Thoracic aorta (tissue), 2 donors: Measurements from ENCODE around the gene POLR3C. TPM values are rescaled to one million over a fixed set of nuclear protein-coding genes. Genes with fewer than 3 reads are reported as not detected.
"Not testable (repeated sequence)": the region's sequence is repeated elsewhere in the genome, so short reads cannot be mapped to it uniquely, and the experiment has no call there.

Experiments used
- ATAC-seq: fragments of 150-250 bp; one replicate; pipeline ENCODE4 v1.8.0; 2017; ENCODE audit warnings: low read depth; ENCODE audit not compliant: insufficient number of reproducible peaks, low FRiP score
- DNase-seq: peaks from one replicate; pipeline ENCODE4 v3.0.0-alpha.2; 2020; ENCODE audit warnings: low spot score
- H3K27ac ChIP-seq, 2 donors: fragments of 200-600 bp; sonication (generic); 1 replicate in 1 of 2; 2 replicates in 1 of 2; pipeline ENCODE4 v1.5.1; 2016; ENCODE audit warnings: mild to moderate bottlenecking in 2 of 2, moderate library complexity in 2 of 2
- H3K27me3 ChIP-seq: fragments of 200-600 bp; sonication (generic); replicated peaks from 2 replicates; pipeline ENCODE4 v1.6.0; 2016; ENCODE audit warnings: mild to moderate bottlenecking; ENCODE audit not compliant: insufficient read depth
- H3K36me3 ChIP-seq: fragments of 200-600 bp; sonication (generic); one replicate; pipeline ENCODE4 v1.5.1; 2016
- H3K4me1 ChIP-seq, 2 donors: fragments of 200-600 bp; sonication (generic); 1 replicate in 1 of 2; 2 replicates in 1 of 2; pipeline versions ENCODE4 v1.5.1 to v1.6.0; 2016; ENCODE audit warnings: low read depth in 2 of 2, mild to moderate bottlenecking in 1 of 2; ENCODE audit not compliant: control insufficient read depth in 1 of 2
- H3K4me3 ChIP-seq: fragments of 200-600 bp; sonication (generic); 2 replicates; pipeline ENCODE4 v1.5.1; 2016; ENCODE audit warnings: mild to moderate bottlenecking
- H3K9me3 ChIP-seq: fragments of 200-600 bp; sonication (generic); 2 replicates; pipeline ENCODE4 v1.5.1; 2016
- CTCF ChIP-seq: fragments of 200-600 bp; sonication (generic); IDR thresholded peaks from one replicate; pipeline ENCODE4 v1.5.1; 2019; ENCODE audit warnings: antibody characterized with exemption
- total RNA-seq, 2 donors: library from RNA; depleted of rRNA; stranded (reverse); fragments of >200 nt; gene quantifications; one replicate each; pipeline versions ENCODE4 v1.1.0 to v1.2.3, GENCODE V29; 2016

The POLR3C gene
- total RNA-seq, 2 donors from 2014 or later: 23.4 to 42.9 TPM

- Histone ChIP-seq H3K27ac (no peak overlapping the region), H3K27me3 (no peaks in the 10 kb centered on the region)
- TF ChIP-seq CTCF: no peak
Measured at GRCh38 chr1:145806408-145806807, 17.6 kb upstream of the POLR3C start.

GRCh38 chr1:145806844-145807243 lies 17.2 kb upstream of the POLR3C start:
- ATAC-seq: no peak
- Histone ChIP-seq H3K36me3 (no peaks in the 10 kb centered on the region), H3K4me3 (no peak overlapping the region), H3K4me1 (peaks cover 22 to 23% of the 10 kb centered on the region in 2 donors), H3K27me3 (no peaks in the 10 kb centered on the region), H3K9me3 (no peaks in the 10 kb centered on the region), H3K27ac (no peak overlapping the region)
- DNase-seq: no peak
- no peak for TF ChIP-seq CTCF

More at GRCh38 chr1:145806408-145806807, 17.6 kb upstream of the POLR3C start:
- H3K36me3 ChIP-seq: no peaks in the 10 kb centered on the region
- H3K4me1 ChIP-seq: peaks cover 22 to 23% of the 10 kb centered on the region in 2 donors
- ATAC-seq (no peak), DNase-seq (no peak)
- H3K4me3 ChIP-seq: no peak overlapping the region
- H3K9me3 ChIP-seq: no peaks in the 10 kb centered on the region

- H3K36me3 ChIP-seq, DNase-seq, H3K27me3 ChIP-seq, ATAC-seq, H3K9me3 ChIP-seq, H3K27ac ChIP-seq, H3K4me3 ChIP-seq, H3K4me1 ChIP-seq: not testable (repeated sequence)
Measured at GRCh38 chr1:145812977-145813810, 10.8 kb upstream of the POLR3C start.

- H3K4me3 ChIP-seq: peak overlapping the region; percentile 23
- H3K36me3 ChIP-seq, H3K27me3 ChIP-seq, DNase-seq, ATAC-seq, H3K4me1 ChIP-seq, H3K27ac ChIP-seq, H3K9me3 ChIP-seq: not testable (repeated sequence)
Measured at GRCh38 chr1:145818095-145818494, 5.9 kb upstream of the POLR3C start.

GRCh38 chr1:145822779-145823331 lies 1.1 kb upstream of the POLR3C start:
- H3K27ac ChIP-seq, ATAC-seq, H3K27me3 ChIP-seq, DNase-seq, H3K9me3 ChIP-seq: not testable (repeated sequence)
- Histone ChIP-seq H3K4me1 (peaks cover 14 to 15% of the 10 kb centered on the region in 2 donors), H3K4me3 (peak overlapping the region; percentile 88), H3K36me3 (peaks cover 12% of the 10 kb centered on the region)

GRCh38 chr1:145824499-145824842 lies 471 bp downstream of the POLR3C start:
- Histone ChIP-seq H3K27ac (peak overlapping the region; percentile 82 to 89), H3K9me3 (no peaks in the 10 kb centered on the region), H3K4me3 (peak overlapping the region; percentile 88), H3K4me1 (peaks cover 14 to 15% of the 10 kb centered on the region in 2 donors), H3K27me3 (no peaks in the 10 kb centered on the region), H3K36me3 (peaks cover 28% of the 10 kb centered on the region)
- ATAC-seq (no peak), DNase-seq (no peak)
- TF ChIP-seq CTCF: no peak
